Vagina (tissue), 2 donors: Measurements from ENCODE around the gene KLRD1.

Source experiments
- POLR2A ChIP-seq, 2 donors: fragments of 450-650 bp; IDR thresholded peaks; one replicate each; pipeline ENCODE4 v1.6.1; 2017; ENCODE audit warnings: antibody characterized with exemption in 2 of 2, mild to moderate bottlenecking in 2 of 2, moderate library complexity in 2 of 2
- POLR2AphosphoS5 ChIP-seq, 2 donors: sonication (generic); formaldehyde crosslinking; IDR thresholded peaks; one replicate each; pipeline ENCODE4 v1.9.0; 2017; ENCODE audit warnings: antibody characterized with exemption in 2 of 2, mild to moderate bottlenecking in 2 of 2, low read depth in 1 of 2; ENCODE audit not compliant: insufficient read depth in 1 of 2
- TF ChIP-seq, protein P1 (sequence below), 3 experiments: fragments of 450-650 bp in 2 of 3; fragments of 200-600 bp in 1 of 3; sonication (generic) in 1 of 3; IDR thresholded peaks; one replicate each; pipeline ENCODE4 v1.5.1; 2017 to 2019; ENCODE audit warnings: antibody characterized with exemption in 3 of 3, mild to moderate bottlenecking in 2 of 3, moderate library complexity in 2 of 3

DNA sequence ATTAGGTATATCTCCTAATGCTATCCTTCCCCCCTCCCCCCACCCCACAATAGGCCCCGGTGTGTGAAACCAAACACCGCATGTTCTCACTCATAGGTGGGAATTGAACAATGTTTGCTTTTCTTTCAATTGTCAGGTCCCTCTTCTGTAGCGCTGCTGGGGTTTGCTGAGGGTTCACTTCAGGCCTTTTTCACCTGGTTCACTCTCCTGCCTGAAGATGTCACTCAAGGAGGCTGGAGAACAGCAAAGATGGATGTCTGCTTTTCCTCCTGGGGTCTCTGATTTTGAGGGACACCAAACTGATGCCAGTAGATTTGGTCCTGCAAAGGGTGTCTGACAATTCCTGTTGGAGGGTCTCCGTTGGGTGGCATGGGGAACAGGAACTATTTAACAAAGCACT, 46.4 kb downstream of the KLRD1 start:
- TF ChIP-seq, protein P1, sequence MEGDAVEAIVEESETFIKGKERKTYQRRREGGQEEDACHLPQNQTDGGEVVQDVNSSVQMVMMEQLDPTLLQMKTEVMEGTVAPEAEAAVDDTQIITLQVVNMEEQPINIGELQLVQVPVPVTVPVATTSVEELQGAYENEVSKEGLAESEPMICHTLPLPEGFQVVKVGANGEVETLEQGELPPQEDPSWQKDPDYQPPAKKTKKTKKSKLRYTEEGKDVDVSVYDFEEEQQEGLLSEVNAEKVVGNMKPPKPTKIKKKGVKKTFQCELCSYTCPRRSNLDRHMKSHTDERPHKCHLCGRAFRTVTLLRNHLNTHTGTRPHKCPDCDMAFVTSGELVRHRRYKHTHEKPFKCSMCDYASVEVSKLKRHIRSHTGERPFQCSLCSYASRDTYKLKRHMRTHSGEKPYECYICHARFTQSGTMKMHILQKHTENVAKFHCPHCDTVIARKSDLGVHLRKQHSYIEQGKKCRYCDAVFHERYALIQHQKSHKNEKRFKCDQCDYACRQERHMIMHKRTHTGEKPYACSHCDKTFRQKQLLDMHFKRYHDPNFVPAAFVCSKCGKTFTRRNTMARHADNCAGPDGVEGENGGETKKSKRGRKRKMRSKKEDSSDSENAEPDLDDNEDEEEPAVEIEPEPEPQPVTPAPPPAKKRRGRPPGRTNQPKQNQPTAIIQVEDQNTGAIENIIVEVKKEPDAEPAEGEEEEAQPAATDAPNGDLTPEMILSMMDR (IDR thresholded peaks at IDR 0.05): no peak
- TF ChIP-seq POLR2A (IDR thresholded peaks at IDR 0.05): no peak
- no peak for TF ChIP-seq POLR2AphosphoS5 (IDR thresholded peaks at IDR 0.05; ENCODE audit: insufficient read depth in 1 of 2, low read depth in 1 of 2)
